WTC11 (cell line): ENCODE measurements around the gene DRD2.

ENCODE experiments used
- CREB1 ChIP-seq: sonication (generic); formaldehyde crosslinking; IDR thresholded peaks from 2 replicates; pipeline ENCODE4 v1.8.0; 2023; ENCODE audit warnings: mild to moderate bottlenecking, missing genetic modification reagents
- CREM ChIP-seq: sonication (generic); formaldehyde crosslinking; IDR thresholded peaks from 2 replicates; pipeline ENCODE4 v1.8.1; 2022; ENCODE audit warnings: mild to moderate bottlenecking, missing genetic modification reagents, moderate library complexity
- E2F1 ChIP-seq: sonication (generic); formaldehyde crosslinking; IDR thresholded peaks from 2 replicates; pipeline ENCODE4 v1.8.0; 2022; ENCODE audit warnings: mild to moderate bottlenecking, missing genetic modification reagents
- ESRRA ChIP-seq: sonication (generic); formaldehyde crosslinking; IDR thresholded peaks from 2 replicates; pipeline ENCODE4 v1.8.1; 2022; ENCODE audit warnings: mild to moderate bottlenecking, missing genetic modification reagents, borderline replicate concordance
- FOXK1 ChIP-seq: sonication (generic); formaldehyde crosslinking; IDR thresholded peaks from 2 replicates; pipeline ENCODE4 v1.8.0; 2022; ENCODE audit warnings: mild to moderate bottlenecking, moderate library complexity, missing genetic modification reagents
- JUN ChIP-seq: sonication (generic); formaldehyde crosslinking; IDR thresholded peaks from 2 replicates; pipeline ENCODE4 v1.8.0; 2023; ENCODE audit warnings: mild to moderate bottlenecking, missing genetic modification reagents
- ZNF263 ChIP-seq: sonication (generic); formaldehyde crosslinking; IDR thresholded peaks from 2 replicates; pipeline ENCODE4 v1.8.1; 2022; ENCODE audit warnings: low read depth, mild to moderate bottlenecking, moderate library complexity, missing genetic modification reagents
- ZNF416 ChIP-seq: fragments of 250-450 bp; sonication (Bioruptor Pico); IDR thresholded peaks from 2 replicates; pipeline ENCODE4 v1.9.0; 2021; ENCODE audit warnings: mild to moderate bottlenecking, inconsistent platforms
- ZNF423 ChIP-seq: fragments of 250-450 bp; sonication (Bioruptor Pico); IDR thresholded peaks from 2 replicates; pipeline ENCODE4 v2.1.2; 2022; ENCODE audit warnings: mild to moderate bottlenecking, moderate library complexity
- TF ChIP-seq, protein P1 (sequence below): fragments of 200-600 bp; IDR thresholded peaks from 2 replicates; pipeline ENCODE4 v1.8.0; 2022; ENCODE audit warnings: antibody characterized with exemption
- TF ChIP-seq, protein P2 (sequence below): sonication (generic); formaldehyde crosslinking; IDR thresholded peaks from 2 replicates; pipeline ENCODE4 v1.8.1; 2022; ENCODE audit warnings: low read depth, mild to moderate bottlenecking, moderate library complexity, missing genetic modification reagents, borderline replicate concordance
- TF ChIP-seq, protein P3 (sequence below): sonication (generic); formaldehyde crosslinking; IDR thresholded peaks from 2 replicates; pipeline ENCODE4 v1.8.1; 2023; ENCODE audit warnings: mild to moderate bottlenecking, missing genetic modification reagents, moderate library complexity
- TF ChIP-seq, protein P4 (sequence below): sonication (generic); formaldehyde crosslinking; IDR thresholded peaks from 2 replicates; pipeline ENCODE4 v1.8.0; 2023; ENCODE audit warnings: missing genetic modification reagents
- TF ChIP-seq, protein P5 (sequence below): sonication (generic); formaldehyde crosslinking; IDR thresholded peaks from 2 replicates; pipeline ENCODE4 v1.8.0; 2022; ENCODE audit warnings: mild to moderate bottlenecking, missing genetic modification reagents

DNA sequence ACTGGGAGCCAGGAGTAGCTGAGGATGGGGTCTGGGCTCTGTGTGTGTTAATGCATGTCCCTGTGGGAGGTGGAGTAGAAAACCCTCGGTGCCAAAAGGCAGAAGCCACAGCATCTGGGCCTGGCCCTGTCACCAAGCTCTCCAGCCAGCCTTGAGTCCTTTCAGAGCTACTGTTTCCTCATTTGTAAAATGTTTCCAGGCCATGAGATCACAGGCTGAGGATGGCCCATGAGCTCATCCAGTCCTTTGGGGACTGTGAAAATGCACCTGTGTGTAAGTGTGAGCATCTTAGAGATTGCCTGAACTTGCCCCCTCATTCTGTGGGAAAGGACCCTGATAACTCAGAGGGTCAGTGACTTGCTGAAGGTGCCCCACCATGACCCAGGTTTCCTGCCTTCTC lies 78.5 kb downstream of the DRD2 start:
- TF ChIP-seq, protein P1, sequence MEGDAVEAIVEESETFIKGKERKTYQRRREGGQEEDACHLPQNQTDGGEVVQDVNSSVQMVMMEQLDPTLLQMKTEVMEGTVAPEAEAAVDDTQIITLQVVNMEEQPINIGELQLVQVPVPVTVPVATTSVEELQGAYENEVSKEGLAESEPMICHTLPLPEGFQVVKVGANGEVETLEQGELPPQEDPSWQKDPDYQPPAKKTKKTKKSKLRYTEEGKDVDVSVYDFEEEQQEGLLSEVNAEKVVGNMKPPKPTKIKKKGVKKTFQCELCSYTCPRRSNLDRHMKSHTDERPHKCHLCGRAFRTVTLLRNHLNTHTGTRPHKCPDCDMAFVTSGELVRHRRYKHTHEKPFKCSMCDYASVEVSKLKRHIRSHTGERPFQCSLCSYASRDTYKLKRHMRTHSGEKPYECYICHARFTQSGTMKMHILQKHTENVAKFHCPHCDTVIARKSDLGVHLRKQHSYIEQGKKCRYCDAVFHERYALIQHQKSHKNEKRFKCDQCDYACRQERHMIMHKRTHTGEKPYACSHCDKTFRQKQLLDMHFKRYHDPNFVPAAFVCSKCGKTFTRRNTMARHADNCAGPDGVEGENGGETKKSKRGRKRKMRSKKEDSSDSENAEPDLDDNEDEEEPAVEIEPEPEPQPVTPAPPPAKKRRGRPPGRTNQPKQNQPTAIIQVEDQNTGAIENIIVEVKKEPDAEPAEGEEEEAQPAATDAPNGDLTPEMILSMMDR, result no peak
- TF ChIP-seq ZNF263 (CRISPR knock-in tag) (no peak), ESRRA (CRISPR knock-in tag) (no peak), FOXK1 (CRISPR knock-in tag) (no peak), CREM (CRISPR knock-in tag) (no peak), ZNF416 (no peak), JUN (CRISPR knock-in tag) (no peak), ZNF423 (CRISPR knock-in tag) (no peak), CREB1 (CRISPR knock-in tag) (no peak), E2F1 (CRISPR knock-in tag) (no peak)
- TF ChIP-seq, protein P2, sequence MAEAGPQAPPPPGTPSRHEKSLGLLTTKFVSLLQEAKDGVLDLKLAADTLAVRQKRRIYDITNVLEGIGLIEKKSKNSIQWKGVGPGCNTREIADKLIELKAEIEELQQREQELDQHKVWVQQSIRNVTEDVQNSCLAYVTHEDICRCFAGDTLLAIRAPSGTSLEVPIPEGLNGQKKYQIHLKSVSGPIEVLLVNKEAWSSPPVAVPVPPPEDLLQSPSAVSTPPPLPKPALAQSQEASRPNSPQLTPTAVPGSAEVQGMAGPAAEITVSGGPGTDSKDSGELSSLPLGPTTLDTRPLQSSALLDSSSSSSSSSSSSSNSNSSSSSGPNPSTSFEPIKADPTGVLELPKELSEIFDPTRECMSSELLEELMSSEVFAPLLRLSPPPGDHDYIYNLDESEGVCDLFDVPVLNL, result no peak
- TF ChIP-seq, protein P3, sequence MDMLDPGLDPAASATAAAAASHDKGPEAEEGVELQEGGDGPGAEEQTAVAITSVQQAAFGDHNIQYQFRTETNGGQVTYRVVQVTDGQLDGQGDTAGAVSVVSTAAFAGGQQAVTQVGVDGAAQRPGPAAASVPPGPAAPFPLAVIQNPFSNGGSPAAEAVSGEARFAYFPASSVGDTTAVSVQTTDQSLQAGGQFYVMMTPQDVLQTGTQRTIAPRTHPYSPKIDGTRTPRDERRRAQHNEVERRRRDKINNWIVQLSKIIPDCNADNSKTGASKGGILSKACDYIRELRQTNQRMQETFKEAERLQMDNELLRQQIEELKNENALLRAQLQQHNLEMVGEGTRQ, result no peak
- TF ChIP-seq, protein P4, sequence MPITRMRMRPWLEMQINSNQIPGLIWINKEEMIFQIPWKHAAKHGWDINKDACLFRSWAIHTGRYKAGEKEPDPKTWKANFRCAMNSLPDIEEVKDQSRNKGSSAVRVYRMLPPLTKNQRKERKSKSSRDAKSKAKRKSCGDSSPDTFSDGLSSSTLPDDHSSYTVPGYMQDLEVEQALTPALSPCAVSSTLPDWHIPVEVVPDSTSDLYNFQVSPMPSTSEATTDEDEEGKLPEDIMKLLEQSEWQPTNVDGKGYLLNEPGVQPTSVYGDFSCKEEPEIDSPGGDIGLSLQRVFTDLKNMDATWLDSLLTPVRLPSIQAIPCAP, result no peak
- TF ChIP-seq, protein P5, sequence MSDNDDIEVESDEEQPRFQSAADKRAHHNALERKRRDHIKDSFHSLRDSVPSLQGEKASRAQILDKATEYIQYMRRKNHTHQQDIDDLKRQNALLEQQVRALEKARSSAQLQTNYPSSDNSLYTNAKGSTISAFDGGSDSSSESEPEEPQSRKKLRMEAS (CRISPR knock-in tag), result no peak
